Measurements from ENCODE around the gene CCDC74A. TPM values are rescaled to one million over a fixed set of nuclear protein-coding genes. Genes with fewer than 3 reads are reported as not detected.
"Not testable (repeated sequence)": the region's sequence is repeated elsewhere in the genome, so short reads cannot be mapped to it uniquely, and the experiment has no call there.

CCDC74A gene
- total and polyA plus RNA-seq, 11 donors, result 0.46 to 2.7 (median 1.3) TPM

DNA sequence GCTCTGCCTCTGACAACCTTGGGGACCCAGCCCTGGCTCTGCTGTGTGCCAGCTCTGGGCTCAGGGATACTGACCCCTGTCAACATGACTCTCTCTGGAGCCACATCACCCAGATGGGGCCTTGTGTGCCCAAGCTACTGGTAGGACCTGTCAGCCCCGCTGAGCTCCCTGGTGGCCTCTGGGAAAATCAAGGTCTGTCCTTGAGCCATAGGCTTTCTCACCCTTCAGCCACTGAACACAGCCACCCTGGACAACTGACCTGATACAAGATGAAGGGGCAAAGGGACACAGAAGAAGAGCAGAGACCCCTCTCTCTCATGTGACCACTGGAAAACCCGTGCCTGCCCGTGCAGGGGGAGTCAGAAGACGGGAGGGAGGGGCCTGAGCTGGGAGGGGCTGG is 7.8 kb downstream of the CCDC74A start:
- Histone ChIP-seq H3K9me3 (no peaks in the 10 kb centered on the region), H3K27ac (no peak overlapping the region), H3K27me3 (no peaks in the 10 kb centered on the region), H3K36me3 (no peaks in the 10 kb centered on the region), H3K4me3 (no peak overlapping the region), H3K4me1 (no peaks in the 10 kb centered on the region)
- TF ChIP-seq POLR2A (IDR thresholded peaks at IDR 0.05), result no peak
- TF ChIP-seq, protein P1, sequence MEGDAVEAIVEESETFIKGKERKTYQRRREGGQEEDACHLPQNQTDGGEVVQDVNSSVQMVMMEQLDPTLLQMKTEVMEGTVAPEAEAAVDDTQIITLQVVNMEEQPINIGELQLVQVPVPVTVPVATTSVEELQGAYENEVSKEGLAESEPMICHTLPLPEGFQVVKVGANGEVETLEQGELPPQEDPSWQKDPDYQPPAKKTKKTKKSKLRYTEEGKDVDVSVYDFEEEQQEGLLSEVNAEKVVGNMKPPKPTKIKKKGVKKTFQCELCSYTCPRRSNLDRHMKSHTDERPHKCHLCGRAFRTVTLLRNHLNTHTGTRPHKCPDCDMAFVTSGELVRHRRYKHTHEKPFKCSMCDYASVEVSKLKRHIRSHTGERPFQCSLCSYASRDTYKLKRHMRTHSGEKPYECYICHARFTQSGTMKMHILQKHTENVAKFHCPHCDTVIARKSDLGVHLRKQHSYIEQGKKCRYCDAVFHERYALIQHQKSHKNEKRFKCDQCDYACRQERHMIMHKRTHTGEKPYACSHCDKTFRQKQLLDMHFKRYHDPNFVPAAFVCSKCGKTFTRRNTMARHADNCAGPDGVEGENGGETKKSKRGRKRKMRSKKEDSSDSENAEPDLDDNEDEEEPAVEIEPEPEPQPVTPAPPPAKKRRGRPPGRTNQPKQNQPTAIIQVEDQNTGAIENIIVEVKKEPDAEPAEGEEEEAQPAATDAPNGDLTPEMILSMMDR (IDR thresholded peaks at IDR 0.05), result no peak
- WGBS, 4 donors, result 70 to 74% (median 74%) methylated on average over 3 to 4 of the region's 4 CpGs
- intact Hi-C loops (cut with DNase I), result no loop called here
- DNase-seq (peak in 1 of 5 donors; percentile 25), ATAC-seq (no peak)

DNA sequence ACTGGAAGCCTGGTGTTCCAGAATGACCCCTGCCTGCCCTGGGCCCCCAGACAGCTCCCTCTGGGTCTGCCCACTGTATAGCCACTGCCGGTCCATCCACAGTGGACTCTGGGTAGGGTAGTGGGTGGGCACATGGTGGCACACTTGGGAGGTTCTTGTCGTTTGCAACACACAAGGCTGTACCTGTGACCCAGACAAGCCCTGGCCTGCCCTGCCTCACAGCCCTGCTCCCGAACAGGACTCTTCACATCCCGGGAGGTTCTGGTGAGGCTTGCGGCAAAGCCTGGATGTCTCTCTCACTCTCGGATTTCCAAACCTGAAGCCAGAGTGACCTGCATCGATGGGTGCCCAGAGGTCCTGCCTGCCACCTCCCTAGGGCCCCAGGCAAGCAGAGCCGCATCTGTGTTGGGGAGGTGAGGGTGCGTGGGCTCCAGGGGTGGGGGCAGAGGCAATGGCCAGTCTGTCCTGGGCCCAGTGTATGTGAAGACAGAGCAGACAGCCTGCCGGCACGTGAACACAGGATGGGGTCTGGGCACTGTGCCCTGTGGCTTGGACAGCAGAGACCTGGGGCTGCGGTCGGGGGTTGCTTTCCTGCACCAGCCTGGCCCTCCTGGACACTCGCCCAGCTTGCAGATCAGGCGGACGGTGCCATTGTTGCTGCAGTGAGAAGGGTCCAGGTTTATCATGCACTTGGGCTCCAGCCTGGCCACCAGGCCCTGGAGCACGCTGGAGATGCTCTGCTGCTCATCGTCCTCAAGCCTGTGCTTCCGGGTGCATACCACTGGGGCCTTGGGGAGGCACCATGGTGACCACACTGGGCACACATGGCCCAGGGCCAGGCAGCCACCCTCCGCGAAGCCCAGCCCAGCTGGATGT is 8.5 kb downstream of the CCDC74A start:
- ATAC-seq; H3K27ac ChIP-seq; H3K36me3 ChIP-seq; H3K4me1 ChIP-seq; H3K9me3 ChIP-seq; H3K27me3 ChIP-seq; H3K4me3 ChIP-seq; intact Hi-C loops (cut with DNase I): not testable (repeated sequence)
- 67 to 78% (median 72%) methylated on average over 9 to 21 of the region's 21 CpGs for WGBS, 4 donors
- peak in 1 of 5 donors; percentile 21 for DNase-seq

DNA sequence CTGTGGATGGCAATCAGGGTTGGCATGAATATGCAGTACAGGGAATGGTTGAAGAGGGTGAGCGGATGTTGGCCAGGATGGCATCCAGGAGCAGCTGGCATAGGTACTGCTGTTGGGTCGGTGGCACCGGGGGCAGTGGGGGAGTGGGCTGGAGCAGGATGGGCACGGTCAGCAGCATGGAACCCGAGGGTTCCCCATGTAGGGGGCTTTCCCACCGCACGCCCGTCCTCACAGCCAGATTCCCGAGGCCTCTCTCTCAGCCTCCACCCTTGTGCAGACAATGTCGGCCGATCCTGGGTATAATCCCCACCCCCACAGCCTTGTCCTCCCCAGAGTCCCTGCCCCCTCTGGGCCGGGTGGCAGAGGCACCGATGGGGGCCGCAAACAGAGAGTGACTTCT is 9.2 kb downstream of the CCDC74A start:
- 86 to 97% (median 95%) methylated on average over 10 to 14 of the region's 14 CpGs for WGBS, 4 donors
- intact Hi-C loops (cut with DNase I); ATAC-seq: not testable (repeated sequence)

DNA sequence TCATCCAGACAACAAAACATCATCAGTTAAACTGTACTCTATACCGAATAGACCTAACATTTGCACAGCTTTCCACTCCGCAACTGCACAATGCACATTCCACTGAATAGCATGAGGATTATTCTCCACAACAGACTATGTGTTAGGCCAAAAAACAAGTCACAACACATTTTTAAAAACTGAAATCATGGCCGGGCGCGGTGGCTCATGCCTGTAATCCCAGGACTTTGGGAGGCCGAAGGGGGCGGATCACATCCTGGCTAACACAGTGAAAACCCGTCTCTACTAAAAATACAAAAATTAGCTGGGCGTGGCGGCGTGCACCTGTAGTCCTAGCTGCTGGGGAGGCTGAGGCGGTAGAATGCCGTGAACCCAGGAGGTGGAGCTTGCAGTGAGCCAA is 11.2 kb downstream of the CCDC74A start:
- WGBS, 4 donors, result 93 to 96% (median 95%) methylated on average over 13 of the region's 13 CpGs
- H3K9me3 ChIP-seq; DNase-seq; H3K4me1 ChIP-seq; intact Hi-C loops (cut with DNase I); H3K27me3 ChIP-seq; ATAC-seq; H3K27ac ChIP-seq; H3K36me3 ChIP-seq; H3K4me3 ChIP-seq: not testable (repeated sequence)

More for the DNA sequence above, 9.2 kb downstream of the CCDC74A start:
- H3K27ac ChIP-seq, H3K36me3 ChIP-seq, H3K4me1 ChIP-seq, H3K27me3 ChIP-seq, H3K4me3 ChIP-seq, H3K9me3 ChIP-seq: not testable (repeated sequence)
- DNase-seq, result peak in 1 of 5 donors; percentile 40

DNA sequence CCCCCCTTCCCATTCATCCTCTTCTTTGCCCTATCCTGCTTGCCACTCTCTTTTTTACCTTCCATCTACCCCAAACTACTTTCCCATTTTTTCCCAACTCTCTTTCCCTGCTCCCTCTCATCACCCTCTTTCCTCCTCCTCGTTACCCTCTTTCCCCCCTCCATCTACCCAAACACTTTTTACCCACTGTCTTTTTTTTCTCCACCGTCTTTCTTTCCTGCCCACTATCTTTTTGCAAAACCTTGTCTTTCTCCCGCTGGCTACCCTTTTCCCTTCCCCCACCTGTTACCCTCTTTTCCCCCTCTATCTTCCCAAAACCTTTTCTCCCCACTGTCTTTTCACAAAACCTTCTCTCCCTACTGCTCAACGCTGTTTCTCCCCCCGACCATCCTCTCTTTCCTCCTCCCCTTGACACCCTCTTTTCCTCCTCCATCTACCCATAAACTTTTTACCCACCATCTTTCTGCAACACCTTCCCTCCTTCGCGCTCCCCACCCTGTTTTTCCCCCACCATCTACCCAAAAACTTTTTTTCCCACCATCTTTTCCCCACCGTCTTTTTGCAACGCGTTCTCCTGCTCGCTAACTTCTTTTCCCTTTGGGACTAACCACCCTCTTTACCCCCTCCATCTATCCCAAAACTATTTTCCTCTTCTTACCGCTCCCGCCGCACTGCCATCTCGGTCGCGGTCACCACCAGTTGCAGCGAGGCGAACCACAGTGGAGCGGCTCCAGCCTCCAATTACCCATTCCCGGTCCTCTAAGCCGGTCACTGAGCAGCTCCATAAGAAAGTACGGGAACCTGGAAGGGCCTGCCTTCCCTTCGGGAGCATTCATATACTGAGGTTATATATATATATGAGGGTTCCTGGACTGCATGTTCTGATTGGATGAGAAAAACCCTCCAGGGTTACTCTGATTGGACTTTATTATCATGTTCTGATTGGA is 15.0 kb downstream of the CCDC74A start:
- 91 to 93% (median 91%) methylated on average over 24 of the region's 24 CpGs for WGBS, 4 donors
- H3K4me3 ChIP-seq, result no peak overlapping the region
- H3K36me3 ChIP-seq, result no peaks in the 10 kb centered on the region
- H3K4me1 ChIP-seq, result no peaks in the 10 kb centered on the region
- H3K27ac ChIP-seq, result no peak overlapping the region
- DNase-seq, result no peak
- no peak for TF ChIP-seq POLR2A (IDR thresholded peaks at IDR 0.05)
- TF ChIP-seq, protein P1 (IDR thresholded peaks at IDR 0.05), result no peak
- intact Hi-C loops (cut with DNase I), result no loop called here
- H3K9me3 ChIP-seq, result no peaks in the 10 kb centered on the region
- no peaks in the 10 kb centered on the region for H3K27me3 ChIP-seq
- no peak for ATAC-seq

Data from heart left ventricle (tissue), 16 donors.